ENCODE data around the gene UNC13B.

- TF ChIP-seq SIN3A (IDR thresholded peaks at IDR 0.05; ENCODE audit: borderline replicate concordance, insufficient read depth, low read length) (no peak), FOXP2 (optimal IDR thresholded peaks at IDR 0.05; ENCODE audit: borderline replicate concordance, extremely low read depth, extremely low read length, insufficient read depth) (no peak), POLR2AphosphoS5 (IDR thresholded peaks at IDR 0.05; ENCODE audit: low read depth, low read length) (no peak)
These were observed 233.4 kb downstream of the UNC13B start for GRCh38 chr9:35395076-35395705.
